Activated CD8-positive, alpha-beta memory T cell treated with anti-CD3 and anti-CD28 coated beads, Interleukin-2, amount 50 U/mL, for 4 hours (primary cell): Measurements from ENCODE around the gene TP53RK.
"Not testable (repeated sequence)": the region's sequence is repeated elsewhere in the genome, so short reads cannot be mapped to it uniquely, and the experiment has no call there.

Experiments
- DNase-seq: peaks from one replicate; pipeline ENCODE4 v3.0.0-alpha.2; 2020

The TP53RK gene

DNA sequence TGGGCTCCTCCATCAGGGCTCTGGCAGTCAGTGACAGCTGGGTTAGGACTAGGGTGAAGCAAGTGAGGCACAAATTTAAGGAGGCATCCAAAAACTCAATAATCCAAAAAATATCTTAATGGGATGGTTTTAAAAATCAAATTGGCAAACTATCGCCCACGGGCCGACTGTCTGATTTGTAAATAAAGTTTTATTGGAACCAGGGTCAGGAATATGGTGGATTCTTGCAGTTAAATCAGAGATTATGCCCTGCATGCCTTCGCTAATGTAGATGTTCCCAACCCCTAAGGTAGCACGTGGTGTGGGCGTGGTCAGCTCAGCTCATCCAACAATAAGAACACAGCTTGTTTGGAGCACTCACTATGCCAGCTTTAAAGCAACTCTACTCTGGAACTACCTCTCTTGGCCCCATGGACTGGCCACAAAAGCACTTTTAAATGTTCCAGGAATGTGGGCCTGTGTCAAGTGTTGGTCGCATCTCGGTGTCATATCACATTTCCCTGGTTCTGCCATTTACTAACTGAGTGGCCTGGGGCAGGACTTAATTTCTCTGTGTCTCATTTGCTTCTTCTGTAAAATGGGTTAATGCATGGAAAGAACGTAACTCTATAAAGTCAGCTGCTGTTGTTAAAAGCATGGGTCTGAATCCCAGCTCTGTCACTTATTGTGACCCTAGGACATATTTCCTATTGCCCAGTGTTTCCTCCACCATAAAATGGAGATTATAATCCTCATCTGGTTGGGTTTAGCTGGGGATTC, 7.0 kb downstream of the TP53RK start:
- DNase-seq: no peak

DNA sequence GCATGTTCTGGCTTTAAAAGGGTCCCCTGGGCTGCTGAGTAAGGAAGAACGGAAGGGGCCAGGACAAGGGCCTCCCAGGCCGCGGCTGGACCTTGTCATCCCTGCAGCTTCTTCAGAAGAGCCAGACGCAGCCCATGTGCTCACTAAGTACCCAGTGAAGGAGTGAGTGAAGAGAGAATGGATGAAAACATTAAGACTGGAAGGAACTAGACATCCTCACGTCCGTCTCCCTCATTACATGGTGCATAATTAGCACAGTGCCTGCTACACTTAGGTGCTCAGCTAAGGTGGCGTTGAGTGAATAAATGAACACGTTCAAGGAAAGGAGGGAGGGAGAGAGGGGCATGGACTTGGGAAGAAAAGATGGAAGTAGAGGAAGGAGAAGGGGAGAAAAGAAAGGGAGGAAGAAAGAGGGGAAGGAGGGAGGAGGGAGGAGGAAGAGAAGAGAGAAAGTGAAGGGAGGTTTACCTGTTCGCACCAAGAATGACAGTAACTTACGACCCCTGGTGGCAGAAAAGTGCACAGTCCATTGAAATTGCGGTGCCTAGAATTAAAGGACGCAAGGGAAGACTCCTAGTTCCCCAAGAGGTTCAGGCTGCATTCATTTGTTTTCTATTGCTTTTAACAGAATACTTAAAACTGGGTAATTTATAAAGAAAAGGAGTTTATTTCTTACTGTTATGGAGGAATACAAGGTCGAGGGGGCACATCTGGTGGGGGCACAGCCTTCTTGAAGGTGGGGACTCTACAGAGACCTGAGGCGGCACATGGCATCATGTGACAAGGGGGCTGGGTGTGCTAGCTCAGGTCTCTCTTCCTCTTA, 8.0 kb downstream of the TP53RK start:
- DNase-seq: peak; percentile 72

DNA sequence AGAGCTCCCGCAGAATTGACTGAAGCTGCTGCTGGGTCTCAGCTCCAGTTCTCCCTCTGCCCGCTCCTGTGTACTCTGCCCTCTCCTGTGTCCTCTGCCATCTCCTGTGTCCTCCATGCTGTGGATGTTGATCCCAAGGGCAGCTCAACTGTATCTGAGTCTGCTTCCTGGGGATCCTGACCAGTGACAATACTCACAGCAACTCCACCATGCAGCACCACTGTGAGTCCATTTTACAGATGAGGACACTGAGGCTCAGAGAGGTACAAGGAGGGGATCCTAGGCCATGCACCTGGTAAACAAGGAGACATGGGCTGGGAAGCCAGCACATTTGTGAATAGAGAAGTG, 8.6 kb downstream of the TP53RK start:
- DNase-seq: no peak

DNA sequence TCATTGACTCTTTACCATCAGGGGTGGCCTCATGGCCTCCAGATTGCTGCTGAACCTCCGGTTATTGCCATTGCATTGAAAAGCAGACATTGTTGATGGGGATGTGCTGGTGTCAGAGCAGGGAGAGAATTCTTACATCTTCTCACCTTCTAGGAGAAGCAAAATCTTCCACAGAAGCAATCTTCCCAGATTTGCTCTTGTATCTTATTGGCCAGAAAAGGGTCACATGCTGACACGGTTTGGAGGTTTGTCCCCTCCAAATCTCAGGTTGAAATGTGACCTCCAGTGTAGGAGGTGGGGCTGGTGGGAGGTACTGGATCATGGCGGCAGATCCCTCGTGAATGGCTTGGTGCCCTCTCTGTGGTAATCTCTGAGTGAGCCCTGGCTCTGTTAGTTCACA, 10.7 kb downstream of the TP53RK start:
- DNase-seq: no peak

DNA sequence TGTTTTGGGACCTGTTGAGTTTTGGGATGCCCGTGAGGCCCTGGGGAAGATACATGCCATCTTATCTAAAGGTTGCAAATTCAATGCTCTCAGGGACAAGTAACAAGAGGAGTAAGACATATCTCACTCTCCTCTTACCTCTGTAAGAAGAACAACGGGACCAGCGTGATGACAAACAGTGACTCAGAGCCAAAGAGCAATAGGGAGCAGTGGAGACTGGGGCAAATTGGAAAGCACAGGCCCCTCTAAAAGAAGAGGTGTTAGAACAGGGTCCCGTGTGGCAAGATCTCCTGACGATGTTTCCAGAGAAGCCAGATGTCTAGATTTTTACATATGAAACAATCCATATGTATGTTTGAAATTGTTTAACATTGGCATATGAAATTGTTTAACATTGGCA, 11.6 kb downstream of the TP53RK start:
- no peak for DNase-seq

DNA sequence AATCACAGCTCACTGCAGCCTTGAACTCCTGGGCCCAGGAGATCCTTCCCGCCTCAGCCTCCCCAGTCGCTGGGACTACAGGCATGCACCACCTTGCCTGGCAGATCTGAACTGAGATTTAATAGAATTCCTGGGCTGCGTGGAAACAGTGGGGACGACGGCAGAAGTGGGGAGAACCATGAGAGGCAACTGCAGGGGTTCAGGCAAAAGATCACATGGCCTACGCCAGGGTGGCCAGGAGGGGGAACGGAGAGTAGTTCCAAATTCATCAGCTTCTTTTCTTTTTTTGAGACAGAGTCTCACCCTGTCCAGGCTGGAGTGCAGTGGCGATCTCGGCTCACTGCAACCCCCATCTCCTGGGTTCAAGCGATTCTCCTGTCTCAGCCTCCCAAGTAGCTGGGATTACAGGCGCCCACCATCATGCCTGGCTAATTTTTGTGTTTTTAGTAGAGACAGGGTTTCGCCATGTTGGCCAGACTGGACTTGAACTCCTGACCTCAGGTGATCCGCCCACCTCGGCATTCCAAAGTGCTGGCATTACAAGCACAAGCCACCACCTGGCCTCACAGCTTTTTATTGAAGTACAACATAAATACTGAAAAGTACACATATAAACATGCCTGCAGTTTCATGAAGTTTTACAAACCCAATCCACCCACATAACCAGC, 12.5 kb downstream of the TP53RK start:
- DNase-seq: not testable (repeated sequence)

DNA sequence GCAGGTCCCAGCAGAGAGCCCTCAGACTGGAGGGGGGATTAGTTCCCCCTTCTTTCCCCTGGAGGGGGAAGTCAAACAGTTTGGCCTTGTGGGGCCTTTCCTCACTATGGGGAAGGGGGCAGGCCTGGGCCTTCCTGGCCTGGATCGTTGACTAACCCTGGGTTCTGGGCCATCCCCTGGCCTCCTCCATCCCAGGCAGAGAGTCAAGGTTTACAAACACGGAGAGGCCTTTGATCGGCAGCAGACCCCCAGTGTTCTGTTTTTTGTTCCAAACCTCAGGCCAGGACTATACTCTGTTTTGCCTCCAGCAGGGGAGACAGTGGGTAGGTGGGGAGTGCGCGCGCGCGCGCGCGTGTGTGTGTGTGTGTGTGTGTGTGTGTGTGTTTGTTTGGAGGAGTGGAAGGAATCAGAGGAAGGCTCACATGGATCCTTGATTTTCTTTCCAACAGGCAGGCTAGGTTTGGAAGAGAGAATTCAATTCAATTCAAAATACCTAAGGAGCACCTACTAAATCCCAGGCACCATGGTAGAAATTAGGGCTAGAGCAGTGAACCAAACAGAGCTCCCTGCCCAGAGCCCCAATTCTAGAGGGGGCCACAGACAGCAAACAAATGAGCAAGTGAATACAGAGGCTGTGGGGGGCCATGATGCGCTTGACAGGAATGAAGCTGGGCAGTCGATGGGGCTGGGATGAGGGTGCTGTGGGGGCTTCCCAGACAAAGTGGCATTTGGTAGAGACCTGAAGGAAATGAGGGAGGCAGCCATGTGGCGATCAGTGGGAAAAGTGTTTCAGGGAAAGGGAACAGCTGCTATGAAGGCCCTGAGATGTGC, 14.8 kb downstream of the TP53RK start:
- no peak for DNase-seq

DNA sequence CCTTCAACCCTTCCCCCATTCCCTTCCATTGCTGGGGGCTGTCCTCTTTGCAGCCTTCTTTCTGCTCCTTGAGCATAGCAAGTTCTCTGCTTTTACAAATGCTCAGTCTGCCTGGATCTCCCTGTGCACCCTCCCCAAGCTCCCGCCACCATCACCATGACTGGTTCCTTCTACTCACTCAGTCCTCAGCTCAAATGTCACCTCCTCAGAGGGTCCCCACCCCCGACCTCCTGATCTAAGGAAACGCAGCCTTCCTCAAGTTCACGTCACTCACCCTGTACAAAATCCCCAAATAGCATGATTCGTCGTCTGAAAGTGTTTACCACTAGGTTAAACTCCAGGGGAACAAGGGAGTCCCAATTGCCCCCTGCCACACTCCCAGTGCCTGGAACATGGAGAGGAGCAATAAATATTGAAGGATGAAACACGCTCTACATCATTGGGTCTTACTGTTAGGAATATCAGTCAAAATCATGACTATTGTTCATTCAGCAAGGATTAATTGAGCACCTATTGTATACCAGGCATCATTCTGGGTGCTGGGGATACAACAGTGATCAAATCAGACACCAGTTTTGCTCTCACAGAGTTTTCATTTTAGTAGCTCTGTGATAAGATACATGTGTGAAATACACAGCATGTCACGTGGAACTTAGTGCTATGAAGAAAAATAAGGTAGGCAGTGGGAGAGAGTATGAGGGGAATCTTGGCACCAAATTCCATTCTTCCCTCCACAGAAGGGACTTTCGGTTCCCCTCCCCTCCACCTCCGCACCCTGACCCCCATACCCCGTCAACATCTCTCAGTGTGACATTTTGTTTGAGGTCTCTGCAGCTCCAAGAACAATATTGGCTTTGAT, 15.6 kb downstream of the TP53RK start:
- no peak for DNase-seq

DNA sequence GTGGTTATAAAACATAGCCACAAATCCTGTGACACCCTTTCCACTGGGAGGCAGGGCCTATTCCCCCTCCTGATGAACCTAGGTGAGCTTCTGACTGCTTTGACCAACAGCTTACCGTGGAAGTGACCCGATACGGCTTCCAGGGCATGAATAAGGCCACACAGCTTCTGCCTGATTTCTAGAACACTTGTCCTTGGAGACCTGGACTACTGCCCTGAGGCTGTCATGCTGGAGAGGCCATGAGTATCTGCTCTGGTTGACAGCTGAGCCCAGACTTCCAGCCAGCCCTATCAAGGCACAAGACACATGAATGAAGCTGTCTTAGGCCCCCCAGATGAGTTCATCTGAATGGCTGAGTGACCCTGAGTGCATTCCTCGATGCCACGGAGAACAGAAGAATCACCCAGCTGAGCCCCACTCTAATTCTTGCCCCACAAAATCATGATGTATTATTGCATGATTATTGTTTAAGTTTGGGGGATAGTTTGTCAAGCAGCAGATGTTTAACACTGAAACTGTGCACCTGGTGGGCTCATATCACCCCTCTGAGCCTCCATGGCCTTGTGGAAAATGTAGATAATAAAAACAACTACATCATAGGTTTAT, 16.6 kb downstream of the TP53RK start:
- no peak for DNase-seq

DNA sequence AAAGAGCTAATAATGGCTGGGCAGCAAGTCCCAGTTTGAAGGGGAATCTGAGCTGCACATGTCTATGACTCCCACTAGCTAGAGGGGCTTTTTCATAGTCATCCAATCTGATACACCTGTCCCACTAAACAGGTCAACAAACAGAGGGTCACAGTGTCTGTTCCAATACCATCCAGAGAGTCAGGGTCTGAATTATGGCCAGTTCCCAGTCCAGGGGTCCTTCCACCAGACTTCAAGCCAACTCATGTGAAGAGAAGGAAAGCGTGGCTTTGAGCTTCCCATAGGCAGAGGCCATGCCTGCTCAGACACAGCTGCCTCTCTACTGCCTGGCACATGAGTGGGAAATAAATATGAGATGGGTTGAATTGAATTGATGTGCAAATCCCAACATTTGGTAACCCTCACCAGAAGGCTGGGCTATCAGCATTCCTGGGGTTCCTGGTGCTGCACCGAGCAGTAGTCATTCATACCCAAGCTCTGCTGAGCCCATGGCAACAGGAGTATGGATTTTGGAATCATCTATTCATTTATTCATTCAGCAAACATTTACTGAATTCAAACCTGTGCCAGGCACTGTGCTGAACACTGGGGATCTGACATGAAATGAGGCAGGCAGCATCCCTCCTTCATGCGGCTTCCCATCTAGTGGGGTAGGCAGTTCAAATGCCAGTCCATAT, 17.2 kb downstream of the TP53RK start:
- no peak for DNase-seq

DNA sequence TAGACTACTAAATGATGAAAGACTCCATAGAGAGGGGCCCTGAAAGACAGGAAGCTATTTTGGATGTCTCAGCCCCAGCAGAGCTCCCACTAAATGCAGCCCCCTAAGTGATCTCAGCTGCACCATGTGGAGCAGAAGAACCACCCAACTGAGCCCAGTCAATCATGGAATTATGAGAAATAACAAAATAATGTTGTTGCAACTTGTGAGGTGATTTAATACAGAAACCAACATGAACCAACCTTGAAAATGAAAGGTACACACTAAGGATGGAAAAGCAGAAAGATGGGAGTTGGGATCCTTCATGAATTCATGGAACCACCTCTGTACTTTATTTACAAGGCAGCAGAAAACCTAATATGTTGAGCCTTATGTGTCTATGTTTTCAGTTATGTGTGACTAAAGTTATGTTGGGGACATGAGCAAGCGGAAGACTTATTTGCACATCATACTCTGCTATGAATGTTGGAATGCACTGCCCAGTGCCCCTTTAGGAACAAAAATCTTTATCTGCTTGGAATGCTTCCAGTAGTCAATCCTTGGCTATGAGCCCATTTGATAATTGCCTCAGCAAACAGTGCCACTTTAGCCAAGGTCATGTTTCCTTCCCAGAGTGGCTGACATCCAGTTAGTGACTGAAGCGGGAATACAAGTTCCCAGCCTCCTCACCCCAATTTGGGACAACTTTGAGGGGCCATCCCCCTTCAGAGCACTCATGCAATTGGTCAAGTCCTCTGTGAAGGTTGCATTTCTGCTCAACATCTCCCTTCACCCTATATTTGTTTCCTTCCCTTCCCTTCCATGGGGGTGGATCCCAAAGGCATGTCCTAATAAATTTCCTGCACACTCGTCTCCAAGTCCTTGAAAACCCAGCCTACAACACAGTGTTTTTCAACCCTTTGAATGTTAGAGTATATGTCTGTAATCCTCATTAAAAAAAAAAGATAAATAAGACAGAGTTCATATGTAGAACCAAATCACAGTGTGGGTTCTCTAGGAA, 18.4 kb downstream of the TP53RK start:
- DNase-seq: no peak

DNA sequence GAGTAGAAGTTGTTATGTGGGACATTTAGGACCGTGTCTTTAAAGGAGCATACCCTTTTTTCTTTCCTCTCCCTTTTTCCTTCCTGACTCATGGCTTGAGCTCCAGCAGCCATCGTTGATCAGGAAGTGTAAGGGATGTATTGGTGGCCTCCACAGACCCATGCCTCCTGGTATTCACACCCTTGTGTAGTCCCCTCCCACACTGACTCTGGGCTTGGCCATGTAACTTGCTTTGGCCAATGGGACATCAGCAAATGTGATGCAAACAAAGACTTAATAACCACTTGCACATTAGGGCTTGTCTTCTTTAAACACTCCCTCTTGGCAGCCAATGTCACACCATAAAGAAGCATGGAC, 19.0 kb downstream of the TP53RK start:
- no peak for DNase-seq

DNA sequence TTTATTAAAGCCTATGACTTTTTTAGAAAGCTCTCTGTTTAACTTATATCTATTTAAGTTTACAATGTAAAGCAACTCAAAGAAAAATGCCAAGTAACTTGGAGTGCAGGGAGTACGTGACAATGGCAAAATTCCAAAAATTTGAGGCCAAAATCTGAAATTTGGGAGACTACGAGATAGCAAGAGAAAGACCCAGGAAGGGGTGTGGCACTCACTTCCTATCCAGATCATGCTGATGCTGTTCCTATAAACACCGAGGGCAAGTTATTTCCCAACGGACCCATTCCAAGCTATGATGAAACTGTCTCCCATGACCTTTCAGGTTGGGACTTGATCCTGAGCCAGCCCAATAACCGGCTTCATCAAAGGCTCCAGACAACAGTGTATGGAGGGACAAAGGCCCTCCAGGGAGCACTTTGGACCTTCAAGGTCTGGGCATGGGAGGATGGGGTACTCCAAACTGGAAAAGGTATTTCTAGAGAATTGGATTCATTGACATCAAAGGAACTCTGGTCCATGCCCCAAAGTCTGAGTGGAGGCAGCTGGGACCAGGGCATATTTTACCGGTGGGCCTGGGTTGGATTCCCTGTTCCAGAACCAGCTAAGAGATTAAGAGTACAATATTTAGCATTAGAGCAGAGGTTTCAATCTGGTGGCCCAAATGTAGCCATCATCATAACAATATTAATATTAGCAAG, 22.3 kb downstream of the TP53RK start:
- no peak for DNase-seq

DNA sequence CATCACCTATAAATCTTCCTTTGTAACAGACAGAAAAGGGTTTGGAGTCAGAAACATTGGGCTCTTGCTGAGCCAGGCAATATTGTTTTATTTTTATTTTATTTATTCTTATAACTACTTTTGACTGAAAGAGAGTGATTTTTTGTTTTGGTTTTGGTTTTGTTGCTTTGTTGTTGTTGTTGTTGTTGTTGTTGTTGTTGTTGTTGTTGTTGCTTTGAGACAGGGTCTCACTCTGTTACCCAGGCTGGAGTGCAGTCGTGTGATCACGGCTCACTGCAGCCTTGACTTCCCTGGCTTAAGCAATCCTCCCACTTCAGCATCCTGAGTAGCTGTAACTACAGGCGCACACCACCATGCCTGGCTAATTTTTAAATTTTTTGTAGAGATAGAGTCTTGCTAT, 22.9 kb downstream of the TP53RK start:
- DNase-seq: no peak

DNA sequence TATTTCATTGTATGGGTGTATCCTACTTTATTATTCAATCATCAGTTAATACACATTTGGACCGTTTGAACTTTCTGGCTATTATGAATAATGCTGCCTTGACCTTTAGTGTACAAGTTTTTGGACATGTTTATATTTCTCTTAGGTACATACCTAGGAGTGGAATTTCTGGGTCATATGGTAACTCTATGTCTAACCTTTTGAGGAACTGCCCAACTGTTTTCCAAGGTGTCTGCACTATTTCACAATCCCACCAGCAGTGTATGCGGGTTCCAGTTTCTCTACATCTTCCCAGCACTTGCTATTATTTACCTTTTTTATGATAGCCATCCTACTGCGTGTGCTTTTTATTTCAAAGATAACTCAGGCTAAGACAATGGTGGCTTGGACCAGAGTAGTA, 23.6 kb downstream of the TP53RK start:
- DNase-seq: no peak

DNA sequence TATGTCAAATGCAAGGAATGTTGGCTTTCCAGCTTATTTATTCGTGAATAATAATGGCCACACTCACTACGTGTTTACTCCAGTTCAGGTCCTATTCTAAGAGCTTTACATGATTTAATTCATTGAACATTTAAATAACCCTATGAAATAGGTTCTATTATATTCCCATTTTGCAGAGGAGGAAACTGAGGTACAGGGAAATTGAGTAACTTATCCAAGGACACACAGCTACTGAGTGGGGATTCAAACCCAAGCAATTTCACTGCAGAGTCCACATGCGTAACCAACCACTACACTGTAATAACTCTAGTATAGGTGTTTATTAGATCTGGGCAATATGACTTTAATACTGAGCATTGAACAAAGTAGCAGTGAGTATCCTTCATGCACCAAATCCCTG, 25.7 kb downstream of the TP53RK start:
- no peak for DNase-seq

DNA sequence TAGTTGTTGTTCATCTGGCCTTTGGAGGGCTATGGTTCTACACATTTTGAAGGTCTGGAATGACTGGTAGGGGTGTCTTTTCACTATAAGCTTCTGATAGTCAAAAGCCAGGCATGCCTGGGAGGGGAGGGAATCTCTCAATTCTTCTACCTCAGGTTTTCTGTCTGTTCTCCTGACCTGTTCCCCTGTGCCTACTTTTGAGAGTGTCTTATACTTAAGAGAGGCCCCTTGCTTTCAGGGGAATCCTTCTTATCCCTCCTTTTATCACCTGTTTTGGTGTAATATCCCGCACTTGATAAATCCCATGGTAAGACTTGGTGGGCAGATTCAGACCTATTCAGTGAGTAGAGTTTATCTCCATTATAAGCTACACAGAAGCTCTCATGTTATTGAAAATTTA, 27.6 kb downstream of the TP53RK start:
- no peak for DNase-seq

DNA sequence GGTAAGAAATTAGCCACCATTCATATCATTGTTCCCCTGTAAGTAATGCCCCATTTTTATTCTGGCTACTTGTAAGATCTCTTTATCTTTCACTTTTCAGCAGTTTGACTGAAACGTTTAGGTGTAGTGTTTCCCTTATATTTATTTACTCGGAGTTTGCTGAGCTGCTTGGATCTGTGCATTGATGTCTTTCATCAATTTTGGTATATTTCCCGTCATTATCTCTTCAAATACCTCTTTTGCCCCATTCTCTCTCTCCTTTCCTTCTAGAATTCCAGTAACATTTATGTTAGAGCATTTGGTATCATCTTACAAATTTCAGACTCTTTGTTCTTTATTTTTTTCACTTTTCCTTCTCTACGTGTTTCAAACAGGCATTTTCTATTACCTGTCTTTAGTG, 28.8 kb downstream of the TP53RK start:
- DNase-seq: no peak

DNA sequence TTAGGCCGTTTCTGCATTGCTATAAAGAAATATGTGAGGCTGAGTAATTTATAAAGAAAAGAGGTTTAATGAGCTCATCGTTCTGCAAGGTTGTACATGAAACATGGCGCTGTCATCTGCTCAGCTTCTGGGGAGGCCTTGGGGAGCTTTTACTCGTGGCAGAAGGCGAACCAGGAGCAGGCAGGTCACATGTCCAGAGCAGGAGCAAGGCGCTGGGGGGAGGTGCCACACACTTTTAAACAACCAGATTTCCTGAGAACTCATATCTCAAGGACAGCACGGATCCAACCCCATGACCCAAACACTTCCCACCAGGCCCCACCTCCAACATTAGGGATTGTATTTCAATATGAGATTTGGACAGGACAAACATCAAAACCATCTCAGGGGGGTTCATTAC, 31.6 kb downstream of the TP53RK start:
- no peak for DNase-seq
